Stimulated activated CD4-positive, alpha-beta T cell treated with anti-CD3 and anti-CD28 coated beads, TNF-alpha, amount 100 ng/mL, for 24 hours (primary cell): ENCODE measurements around the gene RELA.
"Not testable (repeated sequence)": the region's sequence is repeated elsewhere in the genome, so short reads cannot be mapped to it uniquely, and the experiment has no call there.

Experiments
- DNase-seq, 3 experiments: peaks; one replicate each; pipeline ENCODE4 v3.0.0-alpha.2; 2020; ENCODE audit warnings: low read depth in 3 of 3

RELA gene

GRCh38 chr11:65662799-65663638, at the start of gene RELA:
RELA (minus strand) TSS chr11:65662916; CDS start chr11:65662832, 84 bp downstream.
- peak; percentile 71 to 89 (median 83) for DNase-seq

GRCh38 chr11:65711785-65712632, 49.3 kb upstream of the RELA start, which contains the start of gene KAT5:
KAT5 (plus strand) TSS chr11:65712252; CDS start chr11:65712268, 16 bp downstream.
- DNase-seq, result peak; percentile 95 to 99 (median 98)

DNA sequence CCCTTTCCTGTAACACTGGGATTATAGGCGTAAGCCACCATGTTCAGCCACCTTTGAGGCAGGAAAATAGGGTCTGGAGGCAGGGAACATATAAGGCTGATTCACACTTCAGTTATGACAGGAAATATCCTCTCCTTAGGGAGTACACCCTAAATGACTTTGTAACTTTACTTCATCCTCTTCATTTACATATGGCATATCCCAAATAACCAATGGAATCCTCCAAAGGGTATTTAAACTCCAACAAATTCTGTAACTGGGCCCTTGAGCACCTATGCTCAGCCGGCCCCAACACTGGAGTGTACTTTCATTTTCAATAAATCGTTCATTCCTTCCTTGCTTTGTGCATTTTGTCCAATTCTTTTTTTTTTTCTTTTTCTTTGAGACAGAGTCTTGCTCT, 47.7 kb upstream of the RELA start:
- no peak for DNase-seq

DNA sequence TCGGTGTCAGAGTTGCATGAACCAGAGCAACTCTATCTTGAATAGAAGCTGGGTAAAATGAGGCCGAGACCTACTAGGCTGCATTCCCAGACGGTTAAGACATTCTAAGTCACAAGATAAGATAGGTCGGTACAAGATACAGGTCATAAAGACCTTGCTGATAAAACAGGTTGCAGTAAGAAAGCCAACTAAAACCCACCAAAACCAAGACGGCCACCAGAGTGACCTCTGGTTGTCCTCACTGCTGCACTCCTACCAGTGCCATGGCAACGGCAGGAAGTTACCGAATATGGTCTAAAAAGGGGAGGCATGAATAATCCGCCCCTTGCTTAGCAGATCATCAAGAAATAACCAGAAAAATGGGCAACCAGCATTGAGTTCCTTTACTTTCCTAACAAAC, 46.9 kb upstream of the RELA start:
- no peak for DNase-seq

DNA sequence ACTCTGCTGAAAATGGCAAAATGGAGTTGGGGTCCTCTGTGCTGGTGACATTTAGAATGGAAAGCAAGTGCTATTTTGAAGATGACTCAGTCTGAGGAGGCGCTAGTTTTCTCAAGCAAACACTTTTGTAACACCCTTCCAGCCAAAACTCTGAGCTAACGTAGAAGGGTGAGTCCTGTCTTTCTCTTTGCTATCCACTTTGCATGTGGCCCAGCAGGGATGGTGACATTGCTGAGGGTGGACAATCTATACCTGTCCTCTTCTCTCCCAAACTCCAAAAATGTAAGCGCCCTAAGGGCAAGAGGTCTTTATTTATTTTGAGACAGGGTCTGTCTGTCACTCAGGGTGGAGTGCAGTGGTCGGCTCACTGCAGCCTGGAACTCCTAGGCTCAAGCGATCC, 45.7 kb upstream of the RELA start:
- DNase-seq, result no peak

DNA sequence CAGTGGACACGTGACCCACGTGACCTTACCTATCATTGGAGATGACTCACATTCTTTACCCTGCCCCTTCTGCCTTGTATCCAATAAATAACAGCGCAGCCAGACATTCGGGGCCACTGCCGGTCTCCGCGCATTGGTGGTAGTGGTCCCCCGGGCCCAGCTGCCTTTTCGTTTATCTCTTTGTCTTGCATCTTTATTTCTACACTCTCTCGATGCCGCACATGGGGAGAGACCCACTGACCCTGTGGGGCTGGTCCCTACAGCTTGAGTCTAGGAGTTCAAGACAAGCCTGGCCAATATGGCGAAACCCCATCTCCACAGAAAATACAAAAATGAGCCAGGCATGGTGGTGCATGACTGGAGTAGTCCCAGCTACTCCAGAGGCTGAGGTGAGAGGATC, 44.3 kb upstream of the RELA start:
- not testable (repeated sequence) for DNase-seq

GRCh38 chr11:65706303-65706763, 43.6 kb upstream of the RELA start:
- peak; percentile 51 to 80 (median 66) for DNase-seq

DNA sequence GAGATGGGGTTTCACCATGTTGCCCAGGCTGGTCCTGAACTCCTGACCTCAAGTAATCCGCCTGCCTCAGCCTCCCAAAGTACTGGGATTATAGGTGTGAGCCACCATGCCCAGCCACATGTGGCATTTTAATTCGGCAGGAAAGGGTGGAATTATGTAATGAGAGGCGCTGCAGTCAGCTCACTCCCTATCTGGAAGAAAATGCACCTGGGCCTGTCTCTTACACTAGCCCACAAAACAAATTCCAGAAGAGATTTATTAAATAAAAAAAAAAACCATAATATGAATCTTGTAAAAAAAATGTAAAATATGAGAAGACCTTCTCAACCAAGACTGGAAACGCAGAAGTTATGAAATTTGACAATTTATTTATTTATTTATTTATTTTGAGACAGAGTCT, 41.1 kb upstream of the RELA start:
- DNase-seq, result no peak

DNA sequence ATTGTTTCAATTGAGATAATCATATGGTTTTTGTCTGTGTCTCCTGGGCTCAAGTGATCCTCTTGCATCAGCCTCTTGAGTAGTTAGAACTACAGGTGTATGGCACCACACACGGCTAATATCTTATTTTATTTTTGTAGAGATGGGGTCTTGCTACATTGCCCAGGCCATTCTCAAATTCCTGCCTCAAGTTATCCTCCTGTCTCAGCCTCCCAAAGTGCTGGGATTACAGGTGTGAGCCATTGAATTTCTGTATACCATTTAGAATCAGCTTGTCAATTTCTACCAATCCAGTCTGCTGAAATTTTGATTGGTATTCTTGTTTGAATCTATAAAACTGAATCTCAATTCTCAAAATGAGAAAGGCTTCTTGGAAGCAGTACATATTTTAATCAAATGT, 39.0 kb upstream of the RELA start:
- no peak for DNase-seq

GRCh38 chr11:65700399-65700798, 37.7 kb upstream of the RELA start:
- no peak for DNase-seq

- DNase-seq, result no peak
These were observed 36.6 kb upstream of the RELA start for GRCh38 chr11:65699306-65699705.

- DNase-seq, result no peak
These were observed 35.5 kb upstream of the RELA start for GRCh38 chr11:65698205-65698604.

DNA sequence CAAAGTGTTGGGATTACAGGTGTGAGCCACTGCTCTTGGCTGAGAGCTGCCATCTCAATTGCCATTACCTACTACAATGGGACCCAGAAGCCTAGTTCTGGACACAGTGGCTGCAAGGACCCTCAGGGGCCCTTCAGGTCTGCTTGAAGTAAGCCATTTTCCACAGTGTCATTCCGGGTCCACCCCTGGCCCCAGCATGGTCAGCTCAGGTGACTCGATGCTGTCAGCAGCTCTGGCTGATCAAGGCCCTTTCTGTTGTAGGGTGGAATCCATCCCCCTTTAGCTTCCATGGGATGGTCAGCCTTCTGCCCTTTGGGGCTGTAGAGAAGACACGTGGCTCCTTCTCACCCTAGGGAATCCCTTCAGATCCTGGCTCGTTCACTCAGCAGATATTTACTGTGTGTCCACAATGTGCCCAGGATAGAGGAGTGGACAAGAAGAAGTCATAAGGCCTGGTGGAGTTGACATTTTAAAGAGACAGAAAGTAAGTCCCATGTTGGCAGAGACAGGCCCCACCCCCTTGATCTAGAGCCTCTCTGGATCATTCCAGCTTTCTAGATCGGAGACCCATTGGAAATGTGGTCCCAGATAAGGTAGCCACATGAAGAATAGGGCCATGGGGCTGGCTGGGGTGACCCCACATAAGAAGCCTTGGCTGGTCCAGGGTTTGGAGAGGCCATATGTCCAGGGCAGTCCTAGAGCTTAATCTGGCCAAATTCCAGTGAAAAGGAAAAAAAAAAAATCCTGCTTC, 34.3 kb upstream of the RELA start:
- DNase-seq, result no peak

GRCh38 chr11:65695459-65696241, 32.9 kb upstream of the RELA start:
- no peak for DNase-seq

GRCh38 chr11:65692367-65692766, 29.7 kb upstream of the RELA start:
- no peak for DNase-seq

DNA sequence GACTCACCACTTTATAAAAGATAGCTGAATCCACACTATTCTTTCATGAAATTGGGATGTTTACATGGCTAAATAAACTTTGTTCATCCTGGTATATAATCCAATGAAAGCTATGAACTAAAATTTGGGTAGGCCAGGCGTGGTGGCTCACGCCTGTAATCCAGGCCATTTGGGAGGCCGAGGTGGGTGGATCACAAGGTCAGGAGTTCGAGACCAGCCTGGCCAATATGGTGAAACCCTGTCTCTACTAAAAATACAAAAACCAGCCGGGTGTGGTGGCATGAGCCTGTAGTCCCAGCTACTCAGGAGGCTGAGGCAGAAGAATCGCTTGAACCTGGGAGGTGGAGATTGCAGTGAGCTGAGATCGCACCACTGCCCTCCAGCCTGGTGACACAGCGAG, 29.1 kb upstream of the RELA start:
- not testable (repeated sequence) for DNase-seq

DNA sequence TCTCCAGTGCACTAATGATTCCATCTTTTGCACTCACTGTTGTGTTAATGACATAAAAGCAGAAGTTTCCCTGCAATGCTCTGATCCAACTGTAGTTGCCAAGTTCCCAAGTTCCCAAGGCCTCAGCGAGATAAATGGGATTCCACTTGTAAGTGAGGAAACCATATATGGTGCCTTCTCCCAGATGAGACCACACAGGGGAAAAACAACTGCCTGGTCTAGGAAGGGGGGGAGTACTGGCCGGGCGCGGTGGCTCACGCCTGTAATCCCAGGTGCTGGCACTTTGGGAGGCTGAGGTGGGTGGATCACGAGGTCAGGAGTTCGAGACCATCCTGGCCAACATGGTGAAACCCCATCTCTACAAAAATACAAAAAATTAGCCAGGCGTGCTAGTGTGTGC, 23.3 kb upstream of the RELA start:
- DNase-seq, result no peak

GRCh38 chr11:65683480-65683879, 20.8 kb upstream of the RELA start:
- DNase-seq, result not testable (repeated sequence)

- no peak for DNase-seq
These were observed 17.6 kb upstream of the RELA start for GRCh38 chr11:65680192-65680743.

- no peak for DNase-seq
These were observed 10.3 kb upstream of the RELA start for GRCh38 chr11:65672982-65673381.
